Common myeloid progenitor, CD34-positive (primary cell): ENCODE data around the gene ZNF700.
"Not testable (repeated sequence)": the region's sequence is repeated elsewhere in the genome, so short reads cannot be mapped to it uniquely, and the experiment has no call there.

Source experiments
- CTCF ChIA-PET: fragments of 350-600 bp; sonication (Branson Sonifier 250); formaldehyde crosslinking; loops from one replicate; lab custom pipeline; 2021; ENCODE audit warnings: antibody characterized with exemption; lab: Charles Lee
- POLR2A ChIA-PET: fragments of 350-600 bp; sonication (Branson Sonifier 250); formaldehyde crosslinking; loops from one replicate; lab custom pipeline; 2021; ENCODE audit warnings: antibody characterized with exemption; lab: Charles Lee
- DNase-seq, 3 donors: peaks; one replicate each; pipeline versions ENCODE4 v3.0.0 to v3.0.0-alpha.2; 2013
- H3K27ac ChIP-seq, 2 experiments: 1 replicate in 1 of 2; 2 replicates in 1 of 2; pipeline ENCODE4 v1.7.0; 2013; ENCODE audit warnings: inconsistent platforms in 2 of 2, low read length in 2 of 2, mild to moderate bottlenecking in 2 of 2, low read depth in 1 of 2, moderate library complexity in 1 of 2; ENCODE audit not compliant: severe bottlenecking in 2 of 2, insufficient read depth in 1 of 2, poor library complexity in 1 of 2
- H3K27me3 ChIP-seq, 5 experiments: replicated peaks in 2 of 5; 1 replicate in 3 of 5; 2 replicates in 2 of 5; pipeline versions ENCODE4 v1.6.1 to v1.7.0; 2013; ENCODE audit warnings: low read length in 4 of 5, mild to moderate bottlenecking in 2 of 5, moderate library complexity in 2 of 5, inconsistent platforms in 1 of 5; ENCODE audit not compliant: insufficient read depth in 5 of 5, control insufficient read depth in 4 of 5
- H3K36me3 ChIP-seq, 4 experiments: 1 replicate in 2 of 4; 2 replicates in 2 of 4; pipeline versions ENCODE4 v1.6.1 to v1.7.0; 2013; ENCODE audit warnings: low read length in 3 of 4, control low read depth in 1 of 4, mild to moderate bottlenecking in 1 of 4; ENCODE audit not compliant: control insufficient read depth in 4 of 4, insufficient read depth in 4 of 4
- H3K4me1 ChIP-seq, 4 experiments: 1 replicate in 3 of 4; 2 replicates in 1 of 4; pipeline versions ENCODE4 v1.6.1 to v1.7.1; 2013; ENCODE audit warnings: low read length in 3 of 4, mild to moderate bottlenecking in 3 of 4, control low read depth in 1 of 4, inconsistent platforms in 1 of 4, moderate library complexity in 1 of 4; ENCODE audit not compliant: control insufficient read depth in 4 of 4, insufficient read depth in 4 of 4; ENCODE audit errors: control extremely low read depth in 1 of 4
- H3K4me3 ChIP-seq, 7 experiments: 1 replicate in 4 of 7; 2 replicates in 3 of 7; pipeline versions ENCODE4 v1.5.1 to v1.7.0; 2013; ENCODE audit warnings: mild to moderate bottlenecking in 7 of 7, low read length in 6 of 7, moderate library complexity in 6 of 7, inconsistent platforms in 2 of 7, low read depth in 2 of 7, control low read depth in 1 of 7; ENCODE audit not compliant: insufficient read depth in 4 of 7, control insufficient read depth in 1 of 7; ENCODE audit errors: extremely low read depth in 1 of 7
- H3K9me3 ChIP-seq, 5 experiments: 1 replicate in 4 of 5; 2 replicates in 1 of 5; pipeline versions ENCODE4 v1.6.1 to v1.7.1; 2013; ENCODE audit warnings: low read length in 4 of 5, mild to moderate bottlenecking in 2 of 5, inconsistent platforms in 1 of 5, low read depth in 1 of 5, moderate library complexity in 1 of 5; ENCODE audit not compliant: control insufficient read depth in 4 of 5, insufficient read depth in 2 of 5; ENCODE audit errors: control extremely low read depth in 1 of 5
- WGBS: methylation state at CpG from one replicate; pipeline ENCODE4 v1.1.5; 2013; ENCODE audit not compliant: insufficient coverage; 5-methylcytosine and 5-hydroxymethylcytosine counted together

Gene ZNF700

GRCh38 chr19:11911937-11912336, 13.0 kb upstream of the ZNF700 start:
- H3K4me1 ChIP-seq, H3K36me3 ChIP-seq, H3K4me3 ChIP-seq, POLR2A ChIA-PET, H3K27ac ChIP-seq, CTCF ChIA-PET, DNase-seq, H3K27me3 ChIP-seq: not testable (repeated sequence)
- no CpG with 5 or more reads among the region's 1 CpG for WGBS
- H3K9me3 ChIP-seq, result peaks cover 0 to 39% (median 18%) of the 10 kb centered on the region in 5 experiments

DNA sequence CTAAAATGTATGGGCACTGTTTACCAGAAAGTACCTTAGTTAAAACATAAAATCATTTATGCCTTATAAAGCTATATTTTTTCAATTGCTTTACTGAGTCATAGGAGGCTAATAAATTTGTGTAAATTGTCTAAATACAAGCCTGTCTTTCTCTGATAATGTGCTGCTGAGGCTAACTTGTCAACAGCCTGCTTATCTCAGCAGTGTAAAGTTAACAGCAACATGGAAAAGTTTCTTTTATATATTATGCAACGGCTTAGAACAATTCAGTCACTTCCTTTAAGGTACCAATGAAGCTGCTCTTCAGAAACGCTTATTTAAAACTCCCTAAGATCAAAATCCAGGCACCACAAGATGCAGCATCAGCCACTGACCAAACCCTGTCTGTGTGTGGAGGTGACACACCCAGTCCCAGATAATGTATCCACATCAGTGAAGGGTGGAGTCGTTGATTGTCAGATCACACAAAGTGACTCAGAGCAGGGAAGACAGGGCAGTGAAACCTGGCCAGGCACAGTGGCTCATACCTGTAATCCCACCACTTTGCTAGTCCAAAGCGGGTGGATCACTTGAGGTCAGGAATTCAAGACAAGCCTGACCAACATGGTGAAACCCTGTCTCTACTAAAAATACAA, 10.4 kb upstream of the ZNF700 start:
- CTCF ChIA-PET, result interaction anchor here (0.6 to 1.4 kb wide), 4 partner anchors 8 to 115 kb away, joined by 3 to 4 read pairs (median 3); partner anchors contain the start of gene ZNF700
- H3K27ac ChIP-seq, DNase-seq, H3K36me3 ChIP-seq, H3K27me3 ChIP-seq, H3K4me3 ChIP-seq, H3K4me1 ChIP-seq: not testable (repeated sequence)
- 100% methylated on average over 3 of the region's 4 CpGs for WGBS
- peaks cover 0 to 36% (median 18%) of the 10 kb centered on the region in 5 experiments for H3K9me3 ChIP-seq
- POLR2A ChIA-PET, result interaction anchor here (0.7 kb wide), 1 partner anchor 8 kb away, joined by 3 read pairs; no protein-coding TSS in a partner anchor

- Histone ChIP-seq H3K4me1 (peaks cover 7 to 33% (median 31%) of the 10 kb centered on the region in 4 experiments), H3K4me3 (no peak overlapping the region), H3K27ac (no peak overlapping the region), H3K27me3 (no peaks in the 10 kb centered on the region), H3K9me3 (no peaks in the 10 kb centered on the region), H3K36me3 (no peaks in the 10 kb centered on the region)
- no CpG with 5 or more reads among the region's 6 CpGs for WGBS
- DNase-seq, result peak in 2 of 3 donors; percentile 22 to 58
- CTCF ChIA-PET, result interaction anchor here (0.6 to 5.3 kb wide), 9 partner anchors 8 to 218 kb away, joined by 3 to 65 read pairs (median 4); partner anchors contain the start of genes ZNF20, ZNF491 and ZNF763
- POLR2A ChIA-PET, result no interaction called here
These were observed 2.9 kb upstream of the ZNF700 start for GRCh38 chr19:11921852-11922495.

GRCh38 chr19:11925651-11926187, 812 bp downstream of the ZNF700 start:
- H3K27me3 ChIP-seq, DNase-seq: not testable (repeated sequence)
- Histone ChIP-seq H3K9me3 (peaks cover 0 to 21% (median 12%) of the 10 kb centered on the region in 5 experiments), H3K36me3 (peaks cover 5 to 24% (median 13%) of the 10 kb centered on the region in 4 experiments), H3K27ac (peak overlapping the region; percentile 83 to 92), H3K4me1 (peaks cover 7 to 33% (median 32%) of the 10 kb centered on the region in 4 experiments), H3K4me3 (peak overlapping the region; percentile 84 to 98 (median 91))
- ChIA-PET POLR2A (interaction anchor here (3.5 kb wide), 1 partner anchor 62 kb away, joined by 19 read pairs; no protein-coding TSS in a partner anchor), CTCF (interaction anchor here (5.3 kb wide), 1 partner anchor 37 kb away, joined by 34 read pairs; the partner anchor contains the start of gene ZNF763)
- 6% methylated on average over 10 of the region's 10 CpGs for WGBS

- Histone ChIP-seq H3K9me3 (peaks cover 0 to 33% (median 25%) of the 10 kb centered on the region in 5 experiments), H3K4me1 (peaks cover 7 to 30% (median 29%) of the 10 kb centered on the region in 4 experiments), H3K27ac (no peak overlapping the region), H3K36me3 (peaks cover 9 to 38% (median 16%) of the 10 kb centered on the region in 4 experiments), H3K27me3 (no peaks in the 10 kb centered on the region), H3K4me3 (peak overlapping the region in 1 of 7 experiments; percentile 30)
- no peak for DNase-seq
- ChIA-PET POLR2A (no interaction called here), CTCF (no interaction called here)
- WGBS, result 83% methylated on average over 1 of the region's 3 CpGs
These were observed 2.3 kb downstream of the ZNF700 start for GRCh38 chr19:11927227-11927626.

GRCh38 chr19:11931051-11931450, 6.1 kb downstream of the ZNF700 start:
- ChIA-PET CTCF (no interaction called here), POLR2A (no interaction called here)
- no peak overlapping the region for H3K4me3 ChIP-seq
- peaks cover 3 to 10% (median 5%) of the 10 kb centered on the region in 4 experiments for H3K4me1 ChIP-seq
- WGBS, result 90% methylated on average over 2 of the region's 3 CpGs
- H3K27me3 ChIP-seq, result no peaks in the 10 kb centered on the region
- DNase-seq, result no peak
- peaks cover 0 to 59% (median 40%) of the 10 kb centered on the region in 5 experiments for H3K9me3 ChIP-seq
- H3K27ac ChIP-seq, result no peak overlapping the region
- H3K36me3 ChIP-seq, result peaks cover 11 to 61% (median 26%) of the 10 kb centered on the region in 4 experiments
